Stomach (tissue), 9 donors: Measurements from ENCODE around the gene RNF19B. TPM values are rescaled to one million over a fixed set of nuclear protein-coding genes. Genes with fewer than 3 reads are reported as not detected.

Experiments used
- DNase-seq, 2 donors: peaks; one replicate each; pipeline versions ENCODE4 v3.0.0 to v3.0.0-alpha.2; 2013 to 2019
- H3K27ac ChIP-seq, 5 donors: fragments of 200-600 bp in 4 of 5; sonication (generic) in 4 of 5; one replicate each; pipeline ENCODE4 v1.5.1; 2013 to 2019; ENCODE audit warnings: mild to moderate bottlenecking in 1 of 5, moderate library complexity in 1 of 5
- H3K27me3 ChIP-seq, 3 donors: fragments of 200-600 bp; sonication (generic); one replicate each; pipeline ENCODE4 v1.5.1; 2017 to 2019; ENCODE audit warnings: mixed run types in 1 of 3
- H3K36me3 ChIP-seq, 4 donors: fragments of 200-600 bp; sonication (generic); 1 replicate in 3 of 4; 2 replicates in 1 of 4; pipeline ENCODE4 v1.5.1; 2016 to 2019
- H3K4me1 ChIP-seq, 4 donors: fragments of 200-600 bp; sonication (generic); one replicate each; pipeline ENCODE4 v1.5.1; 2016 to 2019
- H3K4me3 ChIP-seq, 4 donors: fragments of 200-600 bp; sonication (generic) in 3 of 4; one replicate each; pipeline ENCODE4 v1.5.1; 2016 to 2019; ENCODE audit warnings: mild to moderate bottlenecking in 1 of 4
- H3K9me3 ChIP-seq, 4 donors: fragments of 200-600 bp; sonication (generic); one replicate each; pipeline ENCODE4 v1.5.1; 2016 to 2019
- CTCF ChIP-seq, 7 experiments: fragments of 450-650 bp in 4 of 7; fragments of 200-600 bp in 3 of 7; sonication (generic) in 3 of 7; IDR thresholded peaks; one replicate each; pipeline ENCODE4 v1.5.1; 2016 to 2019; ENCODE audit warnings: antibody characterized with exemption in 7 of 7, control low read depth in 2 of 7, mild to moderate bottlenecking in 1 of 7
- EP300 ChIP-seq: sonication (generic); formaldehyde crosslinking; IDR thresholded peaks from one replicate; pipeline ENCODE4 v1.6.1; 2017; ENCODE audit warnings: antibody characterized with exemption
- POLR2A ChIP-seq, 4 donors: fragments of 450-650 bp; IDR thresholded peaks; one replicate each; pipeline ENCODE4 v1.6.1; 2016; ENCODE audit warnings: antibody characterized with exemption in 4 of 4, control low read depth in 2 of 4, mild to moderate bottlenecking in 1 of 4, moderate library complexity in 1 of 4
- POLR2AphosphoS5 ChIP-seq, 3 donors: sonication (generic); formaldehyde crosslinking; IDR thresholded peaks; one replicate each; pipeline ENCODE4 v1.6.1; 2016; ENCODE audit warnings: antibody characterized with exemption in 3 of 3
- WGBS, 5 donors: extraction: QIAGEN DNeasy Blood & Tissue Kit in 3 of 5; methylation state at CpG; one replicate each; pipeline versions ENCODE4 v1.1.5 to v1.1.7; 2013 to 2018; 5-methylcytosine and 5-hydroxymethylcytosine counted together
- intact Hi-C: fragments of 100-400 bp; cut with DNase I; formaldehyde crosslinking; loops from one replicate; pipeline ENCODE4 v1.15.1; 2023; ENCODE audit warnings: low total_unique reads
- polyA plus RNA-seq, 3 donors: library from polyadenylated mRNA; stranded (reverse); fragments of 200-250 nt; gene quantifications; one replicate each; pipeline ENCODE4 v1.2.3, GENCODE V29; 2013
- total RNA-seq, 5 donors: library from RNA; depleted of rRNA; stranded (reverse); fragments of >200 nt; gene quantifications; one replicate each; pipeline versions ENCODE4 v1.1.0 to v1.2.3, GENCODE V29; 2014 to 2016
- donor health status: healthy with polysubstance abuse.
- donor health status: Bipolar disorder and iron deficiency.
- donor health status: healthy.

Gene RNF19B
- total and polyA plus RNA-seq, 8 donors = 0.58 to 29.5 (median 9.7) TPM

- Histone ChIP-seq H3K4me1 (peaks cover 9 to 18% (median 12%) of the 10 kb centered on the region in 4 donors), H3K9me3 (no peaks in the 10 kb centered on the region), H3K27me3 (no peaks in the 10 kb centered on the region), H3K36me3 (peaks cover 1 to 22% (median 20%) of the 10 kb centered on the region in 4 donors), H3K27ac (no peak overlapping the region), H3K4me3 (no peak overlapping the region)
- TF ChIP-seq EP300 = no peak
- TF ChIP-seq POLR2A (IDR thresholded peaks at IDR 0.05) = no peak
- no peak for TF ChIP-seq CTCF (IDR thresholded peaks at IDR 0.05)
- no peak for TF ChIP-seq POLR2AphosphoS5 (IDR thresholded peaks at IDR 0.05)
- DNase-seq = no peak
- WGBS, 5 donors = 86 to 100% (median 89%) methylated on average over 1 of the region's 1 CpG
- intact Hi-C loops = loop anchor here (10.0 kb wide), 2 partner anchors 73 to 123 kb away; no protein-coding TSS in a partner anchor
Observed at GRCh38 chr1:32931760-32932159, 32.8 kb downstream of the RNF19B start.

- Histone ChIP-seq H3K4me3 (no peak overlapping the region), H3K9me3 (no peaks in the 10 kb centered on the region), H3K36me3 (peaks cover 0 to 2% (median 0%) of the 10 kb centered on the region in 4 donors), H3K27me3 (peaks cover 0 to 17% (median 10%) of the 10 kb centered on the region in 3 donors), H3K27ac (no peak overlapping the region), H3K4me1 (peaks cover 14 to 30% (median 23%) of the 10 kb centered on the region in 4 donors)
- intact Hi-C loops = no loop called here
- 57 to 73% (median 70%) methylated on average over 2 of the region's 2 CpGs for WGBS, 5 donors
- TF ChIP-seq CTCF (IDR thresholded peaks at IDR 0.05) = no peak
- TF ChIP-seq EP300 = no peak
- TF ChIP-seq POLR2AphosphoS5 (IDR thresholded peaks at IDR 0.05) = no peak
- TF ChIP-seq POLR2A (IDR thresholded peaks at IDR 0.05) = no peak
- no peak for DNase-seq
Observed at GRCh38 chr1:32929366-32929765, 35.2 kb downstream of the RNF19B start.

- H3K4me1 ChIP-seq = peaks cover 8 to 24% (median 19%) of the 10 kb centered on the region in 4 donors
- 86 to 93% (median 91%) methylated on average over 8 of the region's 8 CpGs for WGBS, 5 donors
- no peak for DNase-seq
- H3K27ac ChIP-seq = no peak overlapping the region
- H3K4me3 ChIP-seq = no peak overlapping the region
- no peaks in the 10 kb centered on the region for H3K9me3 ChIP-seq
- intact Hi-C loops = no loop called here
- no peaks in the 10 kb centered on the region for H3K36me3 ChIP-seq
- peaks cover 0 to 24% (median 10%) of the 10 kb centered on the region in 3 donors for H3K27me3 ChIP-seq
- no peak for TF ChIP-seq CTCF (IDR thresholded peaks at IDR 0.05)
- TF ChIP-seq POLR2AphosphoS5 (IDR thresholded peaks at IDR 0.05) = no peak
- TF ChIP-seq POLR2A (IDR thresholded peaks at IDR 0.05) = no peak
- TF ChIP-seq EP300 = no peak
Observed at GRCh38 chr1:32928715-32929114, 35.9 kb downstream of the RNF19B start.

GRCh38 chr1:32928285-32928684 lies 36.3 kb downstream of the RNF19B start:
- peaks cover 0 to 27% (median 10%) of the 10 kb centered on the region in 3 donors for H3K27me3 ChIP-seq

More at GRCh38 chr1:32928285-32928684, 36.3 kb downstream of the RNF19B start:
- TF ChIP-seq CTCF (IDR thresholded peaks at IDR 0.05) (no peak), POLR2A (IDR thresholded peaks at IDR 0.05) (no peak), EP300 (no peak), POLR2AphosphoS5 (IDR thresholded peaks at IDR 0.05) (no peak)
- no peak for DNase-seq
- intact Hi-C loops = no loop called here
- H3K4me3 ChIP-seq = no peak overlapping the region
- WGBS, 5 donors = 88 to 96% (median 94%) methylated on average over 2 of the region's 2 CpGs
- H3K4me1 ChIP-seq = peaks cover 5 to 20% (median 14%) of the 10 kb centered on the region in 4 donors
- no peaks in the 10 kb centered on the region for H3K9me3 ChIP-seq
- H3K27ac ChIP-seq = no peak overlapping the region
- no peaks in the 10 kb centered on the region for H3K36me3 ChIP-seq
